Stimulated activated CD4-positive, alpha-beta T cell treated with anti-CD3 and anti-CD28 coated beads, Interleukin-15, amount 100 ng/mL, for 48 hours (primary cell): ENCODE measurements around the gene CSTB.

Experiments
- DNase-seq, 2 donors: peaks; one replicate each; pipeline ENCODE4 v3.0.0-alpha.2; 2020; ENCODE audit warnings: low read depth in 2 of 2

The CSTB gene

GRCh38 chr21:43767984-43768867, 7.9 kb downstream of the CSTB start:
- DNase-seq, result no peak

GRCh38 chr21:43767498-43767983, 8.6 kb downstream of the CSTB start:
- no peak for DNase-seq

- DNase-seq, result no peak
These were observed 9.2 kb downstream of the CSTB start for GRCh38 chr21:43766734-43767497.

- no peak for DNase-seq
These were observed 11.3 kb downstream of the CSTB start for GRCh38 chr21:43764576-43765495.

GRCh38 chr21:43763901-43764523, 12.1 kb downstream of the CSTB start:
- no peak for DNase-seq

GRCh38 chr21:43762303-43763128, 13.6 kb downstream of the CSTB start:
- no peak for DNase-seq

- no peak for DNase-seq
These were observed 14.2 kb downstream of the CSTB start for GRCh38 chr21:43761886-43762285.

GRCh38 chr21:43760391-43760958, 15.6 kb downstream of the CSTB start:
- DNase-seq, result no peak

- DNase-seq, result no peak
These were observed 16.5 kb downstream of the CSTB start for GRCh38 chr21:43759651-43760050.

GRCh38 chr21:43758811-43759210, 17.3 kb downstream of the CSTB start:
- no peak for DNase-seq

GRCh38 chr21:43758111-43758641, 17.9 kb downstream of the CSTB start:
- DNase-seq, result no peak

- no peak for DNase-seq
These were observed 18.5 kb downstream of the CSTB start for GRCh38 chr21:43757601-43758000.

GRCh38 chr21:43755820-43756594, 20.1 kb downstream of the CSTB start:
- DNase-seq, result no peak

- DNase-seq, result no peak
These were observed 20.9 kb downstream of the CSTB start for GRCh38 chr21:43754948-43755781.

- no peak for DNase-seq
These were observed 22.7 kb downstream of the CSTB start for GRCh38 chr21:43753439-43753799.

- DNase-seq, result no peak
These were observed 23.2 kb downstream of the CSTB start for GRCh38 chr21:43752758-43753438.

- DNase-seq, result no peak
These were observed 24.0 kb downstream of the CSTB start for GRCh38 chr21:43751955-43752591.
